ENCODE data around the gene WHRN.
A peak's percentile ranks its signal among the peaks of the same experiment; 100 is the strongest.

The WHRN gene

GRCh38 chr9:114515528-114515927, 10.3 kb upstream of the WHRN start:
- H3K4me3 ChIP-seq (replicated peaks; ENCODE audit: low read depth, low read length) = no peak overlapping the region
- no peak for DNase-seq (ENCODE audit: low read depth)
- TF ChIP-seq, protein P1, sequence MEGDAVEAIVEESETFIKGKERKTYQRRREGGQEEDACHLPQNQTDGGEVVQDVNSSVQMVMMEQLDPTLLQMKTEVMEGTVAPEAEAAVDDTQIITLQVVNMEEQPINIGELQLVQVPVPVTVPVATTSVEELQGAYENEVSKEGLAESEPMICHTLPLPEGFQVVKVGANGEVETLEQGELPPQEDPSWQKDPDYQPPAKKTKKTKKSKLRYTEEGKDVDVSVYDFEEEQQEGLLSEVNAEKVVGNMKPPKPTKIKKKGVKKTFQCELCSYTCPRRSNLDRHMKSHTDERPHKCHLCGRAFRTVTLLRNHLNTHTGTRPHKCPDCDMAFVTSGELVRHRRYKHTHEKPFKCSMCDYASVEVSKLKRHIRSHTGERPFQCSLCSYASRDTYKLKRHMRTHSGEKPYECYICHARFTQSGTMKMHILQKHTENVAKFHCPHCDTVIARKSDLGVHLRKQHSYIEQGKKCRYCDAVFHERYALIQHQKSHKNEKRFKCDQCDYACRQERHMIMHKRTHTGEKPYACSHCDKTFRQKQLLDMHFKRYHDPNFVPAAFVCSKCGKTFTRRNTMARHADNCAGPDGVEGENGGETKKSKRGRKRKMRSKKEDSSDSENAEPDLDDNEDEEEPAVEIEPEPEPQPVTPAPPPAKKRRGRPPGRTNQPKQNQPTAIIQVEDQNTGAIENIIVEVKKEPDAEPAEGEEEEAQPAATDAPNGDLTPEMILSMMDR (IDR thresholded peaks at IDR 0.05; ENCODE audit: low read length, missing control alignments) = no peak

DNA sequence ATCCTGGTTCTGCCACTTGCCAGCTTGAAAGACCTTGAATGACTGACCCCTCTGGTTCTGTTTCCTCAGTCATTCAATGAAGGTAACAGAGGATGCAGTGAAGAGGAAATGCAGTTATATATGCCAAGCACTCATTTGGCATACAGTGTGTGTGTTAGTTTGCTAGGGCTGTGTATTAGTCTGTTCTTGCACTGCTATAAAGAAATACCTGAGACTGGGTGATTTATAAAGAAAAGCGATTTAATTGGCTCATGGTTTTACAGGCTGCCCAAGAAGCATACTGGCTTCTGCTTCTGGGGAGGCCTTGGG, 8.6 kb upstream of the WHRN start:
- no peak for DNase-seq (ENCODE audit: low read depth)
- H3K4me3 ChIP-seq (replicated peaks; ENCODE audit: low read depth, low read length) = no peak overlapping the region
- TF ChIP-seq, protein P1 (IDR thresholded peaks at IDR 0.05; ENCODE audit: low read length, missing control alignments) = no peak

DNA sequence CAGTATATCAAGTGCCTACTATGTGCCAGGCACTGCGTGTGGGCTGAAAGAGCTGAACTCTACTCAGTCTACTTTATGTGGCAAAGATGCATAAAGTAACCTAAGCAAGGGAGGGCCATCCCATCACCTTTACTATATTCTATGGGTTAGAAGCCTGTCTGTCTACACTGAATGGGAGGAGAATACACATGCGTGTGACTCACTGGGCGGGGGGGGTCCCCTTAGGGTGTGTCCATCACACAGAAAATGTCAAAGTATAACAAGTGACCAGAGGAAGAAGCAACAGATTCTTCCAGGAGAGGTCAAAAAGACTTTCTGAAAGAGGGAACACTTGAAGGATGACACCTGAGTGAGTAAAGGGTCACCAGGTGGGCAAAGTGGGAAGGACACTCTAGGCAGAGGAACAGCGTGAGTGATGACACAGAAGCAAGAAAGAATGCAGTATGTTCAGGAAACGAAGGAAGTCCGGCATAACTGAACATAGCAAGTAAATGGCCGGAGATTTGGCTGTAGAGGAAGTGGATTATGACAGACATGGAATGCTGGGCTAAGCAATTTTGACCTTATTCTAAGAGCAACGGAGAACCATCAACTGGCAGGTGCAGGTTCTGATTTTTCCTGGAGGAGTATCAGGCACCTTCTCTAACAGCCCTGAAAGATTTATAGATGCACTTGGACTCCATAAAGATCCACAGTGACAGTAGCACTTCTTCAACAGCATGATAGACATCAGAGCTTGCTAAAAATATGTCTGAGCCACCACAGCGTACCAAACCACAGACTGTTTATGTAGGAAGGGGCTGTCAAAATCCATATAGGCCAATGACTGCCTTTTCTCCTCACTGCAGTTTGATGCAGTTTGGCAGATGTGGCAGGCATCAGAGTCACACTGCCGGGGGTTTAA, 8.0 kb upstream of the WHRN start:
- TF ChIP-seq, protein P1 (IDR thresholded peaks at IDR 0.05; ENCODE audit: low read length, missing control alignments) = no peak

GRCh38 chr9:114511978-114512874, 7.0 kb upstream of the WHRN start:
- no peak overlapping the region for H3K4me3 ChIP-seq (replicated peaks; ENCODE audit: low read depth, low read length)
- TF ChIP-seq, protein P1 (IDR thresholded peaks at IDR 0.05; ENCODE audit: low read length, missing control alignments) = no peak
- DNase-seq (ENCODE audit: low read depth) = no peak

More for the DNA sequence above, 8.0 kb upstream of the WHRN start:
- no peak overlapping the region for H3K4me3 ChIP-seq (replicated peaks; ENCODE audit: low read depth, low read length)
- no peak for DNase-seq (ENCODE audit: low read depth)

DNA sequence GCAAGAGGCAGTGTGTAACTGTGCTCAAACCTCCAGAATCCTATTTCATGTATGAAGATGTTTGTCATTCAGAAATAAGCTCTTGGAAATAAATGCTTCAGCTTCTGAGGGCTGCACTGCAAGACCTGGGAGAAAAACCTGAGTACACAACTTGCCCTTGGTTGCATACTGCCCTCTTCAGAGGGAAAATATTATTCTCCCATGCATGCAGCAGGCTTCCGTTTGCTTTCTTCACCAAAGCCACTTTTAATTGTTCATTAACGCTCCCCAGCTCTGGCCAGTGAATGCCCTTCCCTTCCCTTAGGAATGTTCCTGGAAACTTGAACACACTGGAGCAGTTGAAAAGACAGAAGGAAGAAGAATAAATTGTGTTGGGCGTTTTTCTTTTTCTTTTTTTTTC, 2.5 kb upstream of the WHRN start:
- TF ChIP-seq, protein P1 (IDR thresholded peaks at IDR 0.05; ENCODE audit: low read length, missing control alignments) = peak; percentile 32
- DNase-seq (ENCODE audit: low read depth) = peak; percentile 31
- H3K4me3 ChIP-seq (replicated peaks; ENCODE audit: low read depth, low read length) = no peak overlapping the region

GRCh38 chr9:114506082-114506390, 763 bp upstream of the WHRN start:
- no peak for DNase-seq (ENCODE audit: low read depth)

More at GRCh38 chr9:114506082-114506390, 763 bp upstream of the WHRN start:
- peak overlapping the region; percentile 64 for H3K4me3 ChIP-seq (replicated peaks; ENCODE audit: low read depth, low read length)
- TF ChIP-seq, protein P1 (IDR thresholded peaks at IDR 0.05; ENCODE audit: low read length, missing control alignments) = no peak
